ENCODE data around the gene RND1.

GRCh38 chr12:48882972-48883304 lies 17.3 kb upstream of the RND1 start:
- TF ChIP-seq, protein P1, sequence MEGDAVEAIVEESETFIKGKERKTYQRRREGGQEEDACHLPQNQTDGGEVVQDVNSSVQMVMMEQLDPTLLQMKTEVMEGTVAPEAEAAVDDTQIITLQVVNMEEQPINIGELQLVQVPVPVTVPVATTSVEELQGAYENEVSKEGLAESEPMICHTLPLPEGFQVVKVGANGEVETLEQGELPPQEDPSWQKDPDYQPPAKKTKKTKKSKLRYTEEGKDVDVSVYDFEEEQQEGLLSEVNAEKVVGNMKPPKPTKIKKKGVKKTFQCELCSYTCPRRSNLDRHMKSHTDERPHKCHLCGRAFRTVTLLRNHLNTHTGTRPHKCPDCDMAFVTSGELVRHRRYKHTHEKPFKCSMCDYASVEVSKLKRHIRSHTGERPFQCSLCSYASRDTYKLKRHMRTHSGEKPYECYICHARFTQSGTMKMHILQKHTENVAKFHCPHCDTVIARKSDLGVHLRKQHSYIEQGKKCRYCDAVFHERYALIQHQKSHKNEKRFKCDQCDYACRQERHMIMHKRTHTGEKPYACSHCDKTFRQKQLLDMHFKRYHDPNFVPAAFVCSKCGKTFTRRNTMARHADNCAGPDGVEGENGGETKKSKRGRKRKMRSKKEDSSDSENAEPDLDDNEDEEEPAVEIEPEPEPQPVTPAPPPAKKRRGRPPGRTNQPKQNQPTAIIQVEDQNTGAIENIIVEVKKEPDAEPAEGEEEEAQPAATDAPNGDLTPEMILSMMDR (IDR thresholded peaks at IDR 0.05), result no peak
- no peak for TF ChIP-seq POLR2AphosphoS5 (IDR thresholded peaks at IDR 0.05)
